H9 (cell line): ENCODE results near the gene CDH22. TPM values are rescaled to one million over a fixed set of nuclear protein-coding genes. Genes with fewer than 3 reads are reported as not detected.

Experiments
- DNase-seq: peaks from one replicate; pipeline ENCODE4 v3.0.0-alpha.2; 2017
- H2AFZ ChIP-seq: one replicate; pipeline ENCODE4 v1.6.1; 2013; ENCODE audit warnings: mild to moderate bottlenecking, low read length, control low read depth, moderate library complexity
- H2AK5ac ChIP-seq: 2 replicates; pipeline ENCODE4 v1.6.1; 2013; ENCODE audit warnings: low read length, control low read depth, mixed read lengths; ENCODE audit not compliant: insufficient read length
- H2BK120ac ChIP-seq: one replicate; pipeline ENCODE4 v1.6.1; 2013; ENCODE audit warnings: low read depth, mild to moderate bottlenecking, low read length, control low read depth, inconsistent platforms; ENCODE audit not compliant: poor library complexity, severe bottlenecking
- H2BK12ac ChIP-seq: 2 replicates; pipeline ENCODE4 v1.6.1; 2013; ENCODE audit warnings: low read length, control low read depth, mixed read lengths, low read depth; ENCODE audit not compliant: insufficient read length
- H2BK15ac ChIP-seq: 2 replicates; pipeline ENCODE4 v1.6.1; 2013; ENCODE audit warnings: low read depth, low read length, control low read depth
- H2BK20ac ChIP-seq: one replicate; pipeline ENCODE4 v1.6.1; 2013; ENCODE audit warnings: low read depth, mild to moderate bottlenecking, low read length, control low read depth, inconsistent platforms; ENCODE audit not compliant: poor library complexity, severe bottlenecking
- H2BK5ac ChIP-seq: 2 replicates; pipeline ENCODE4 v1.6.1; 2013; ENCODE audit warnings: low read length, control low read depth, mixed read lengths; ENCODE audit not compliant: insufficient read length
- H3K14ac ChIP-seq: 2 replicates; pipeline ENCODE4 v1.6.1; 2013; ENCODE audit warnings: low read length, control low read depth; ENCODE audit not compliant: insufficient read depth
- H3K18ac ChIP-seq: 2 replicates; pipeline ENCODE4 v1.6.1; 2013; ENCODE audit warnings: low read depth, mild to moderate bottlenecking, mixed read lengths, low read length, control low read depth; ENCODE audit not compliant: insufficient read length
- H3K23ac ChIP-seq: 2 replicates; pipeline ENCODE4 v1.6.1; 2013; ENCODE audit warnings: low read length, control low read depth, mixed read lengths, low read depth; ENCODE audit not compliant: insufficient read length
- H3K23me2 ChIP-seq: 2 replicates; pipeline ENCODE4 v1.6.1; 2013; ENCODE audit warnings: low read depth, mild to moderate bottlenecking, mixed read lengths, low read length, control low read depth; ENCODE audit not compliant: insufficient read length, poor library complexity, severe bottlenecking
- H3K27ac ChIP-seq: 2 replicates; pipeline ENCODE4 v1.5.1; 2013; ENCODE audit warnings: low read length, control low read depth, mixed read lengths, low read depth; ENCODE audit not compliant: insufficient read length
- H3K27me3 ChIP-seq: 2 replicates; pipeline ENCODE4 v1.6.1; 2013; ENCODE audit warnings: low read length, control low read depth, inconsistent platforms; ENCODE audit not compliant: insufficient read depth
- H3K4ac ChIP-seq: 2 replicates; pipeline ENCODE4 v1.6.1; 2013; ENCODE audit warnings: low read depth, mild to moderate bottlenecking, control low read depth, inconsistent platforms, low read length, moderate library complexity
- H3K4me1 ChIP-seq: 2 replicates; pipeline ENCODE4 v1.6.1; 2013; ENCODE audit warnings: low read length, control low read depth, inconsistent platforms; ENCODE audit not compliant: insufficient read depth
- H3K4me2 ChIP-seq: 2 replicates; pipeline ENCODE4 v1.6.1; 2013; ENCODE audit warnings: low read length, control low read depth, mixed read lengths; ENCODE audit not compliant: insufficient read length, insufficient read depth
- H3K56ac ChIP-seq: 2 replicates; pipeline ENCODE4 v1.6.1; 2013; ENCODE audit warnings: low read depth, mild to moderate bottlenecking, mixed read lengths, low read length, control low read depth; ENCODE audit not compliant: insufficient read length
- H3K79me1 ChIP-seq: 2 replicates; pipeline ENCODE4 v1.6.1; 2013; ENCODE audit warnings: low read depth, mild to moderate bottlenecking, moderate library complexity, low read length, control low read depth, inconsistent platforms; ENCODE audit not compliant: insufficient read depth, poor library complexity, severe bottlenecking
- H3K79me2 ChIP-seq: 2 replicates; pipeline ENCODE4 v1.6.1; 2013; ENCODE audit warnings: low read length, control low read depth, inconsistent platforms; ENCODE audit not compliant: insufficient read depth
- H3K9ac ChIP-seq: 2 replicates; pipeline ENCODE4 v1.6.1; 2013; ENCODE audit warnings: low read length, control low read depth, mixed read lengths; ENCODE audit not compliant: insufficient read length; ENCODE audit errors: extremely low read depth
- H3K9me3 ChIP-seq: one replicate; pipeline ENCODE4 v1.6.1; 2013; ENCODE audit warnings: low read depth, low read length, inconsistent platforms; ENCODE audit not compliant: control insufficient read depth
- H3T11ph ChIP-seq: one replicate; pipeline ENCODE4 v1.6.1; 2013; ENCODE audit warnings: mild to moderate bottlenecking, low read length, control low read depth, inconsistent platforms
- H4K20me1 ChIP-seq: one replicate; pipeline ENCODE4 v1.6.1; 2013; ENCODE audit not compliant: control insufficient read depth, insufficient read length, insufficient read depth
- H4K5ac ChIP-seq: 2 replicates; pipeline ENCODE4 v1.6.1; 2013; ENCODE audit warnings: low read depth, mild to moderate bottlenecking, mixed read lengths, low read length, control low read depth; ENCODE audit not compliant: insufficient read length
- H4K8ac ChIP-seq: replicated peaks from 2 replicates; pipeline ENCODE4 v1.6.1; 2013; ENCODE audit warnings: low read length, control low read depth, mixed read lengths, low read depth; ENCODE audit not compliant: insufficient read length
- H4K91ac ChIP-seq: 2 replicates; pipeline ENCODE4 v1.6.1; 2013; ENCODE audit warnings: low read depth, mild to moderate bottlenecking, moderate library complexity, mixed read lengths, low read length, control low read depth; ENCODE audit not compliant: insufficient read length
- H3K27ac Mint-ChIP-seq, 3 experiments: 2 replicates in 2 of 3; 3 replicates in 1 of 3; pipeline ENCODE4 v1.8.0; 2020 to 2021; ENCODE audit warnings: mixed read lengths in 3 of 3, mild to moderate bottlenecking in 1 of 3, moderate library complexity in 1 of 3
- H3K27me3 Mint-ChIP-seq: 2 replicates; pipeline ENCODE4 v1.8.0; 2021; ENCODE audit warnings: low read depth, mild to moderate bottlenecking, moderate library complexity, mixed read lengths
- H3K36me3 Mint-ChIP-seq, 3 experiments: 2 replicates in 2 of 3; 3 replicates in 1 of 3; pipeline ENCODE4 v1.8.0; 2020 to 2021; ENCODE audit warnings: low read depth in 3 of 3, mixed read lengths in 3 of 3; ENCODE audit not compliant: insufficient read depth in 1 of 3
- H3K4me1 Mint-ChIP-seq, 2 experiments: 2 replicates each; pipeline ENCODE4 v1.8.0; 2020; ENCODE audit warnings: mixed read lengths in 2 of 2
- H3K4me3 Mint-ChIP-seq, 2 experiments: 2 replicates in 1 of 2; 3 replicates in 1 of 2; pipeline ENCODE4 v1.8.0; 2020 to 2021; ENCODE audit warnings: mild to moderate bottlenecking in 2 of 2, mixed read lengths in 2 of 2, moderate library complexity in 1 of 2
- H3K9me3 Mint-ChIP-seq, 2 experiments: 2 replicates in 1 of 2; 3 replicates in 1 of 2; pipeline ENCODE4 v1.8.0; 2020; ENCODE audit warnings: mild to moderate bottlenecking in 2 of 2, mixed read lengths in 2 of 2, moderate library complexity in 1 of 2
- CTCF ChIP-seq: fragments of 200-600 bp; sonication (generic); conservative IDR thresholded peaks from 3 replicates; pipeline ENCODE4 v1.8.0; 2021; ENCODE audit warnings: antibody characterized with exemption, mild to moderate bottlenecking
- WGBS: extraction: QIAGEN DNeasy Blood & Tissue Kit; methylation state at CpG from one replicate; pipeline ENCODE4 v1.1.7; 2013; ENCODE audit warnings: missing lambda C conversion rate, low lambda C conversion rate, mixed read lengths; ENCODE audit not compliant: insufficient read length; ENCODE audit errors: extremely low coverage; 5-methylcytosine and 5-hydroxymethylcytosine counted together
- total RNA-seq: library from RNA; stranded (reverse); gene quantifications from 2 replicates; pipeline ENCODE4 v1.2.1, GENCODE V29; 2021

CDH22 gene
- total RNA-seq, 1 experiment from 2014 or later, result not detected

GRCh38 chr20:46275091-46275490, 33.2 kb downstream of the CDH22 start:
- peaks cover 28% of the 10 kb centered on the region for H3K27me3 Mint-ChIP-seq
- Histone ChIP-seq H3K79me2 (no peaks in the 10 kb centered on the region), H3K9ac (no peak overlapping the region), H3K4me1 (no peaks in the 10 kb centered on the region), H4K8ac (no peak overlapping the region), H2BK5ac (no peak overlapping the region), H3K23me2 (no peaks in the 10 kb centered on the region), H2BK20ac (no peak overlapping the region), H3K4ac (no peak overlapping the region), H3K4me2 (no peak overlapping the region), H2AFZ (no peak overlapping the region), H3K18ac (no peak overlapping the region), H4K91ac (no peak overlapping the region), H3K27ac (no peak overlapping the region), H3K9me3 (no peaks in the 10 kb centered on the region), H2BK15ac (no peak overlapping the region), H4K5ac (no peak overlapping the region), H3K79me1 (no peaks in the 10 kb centered on the region), H2BK12ac (no peak overlapping the region), H2AK5ac (no peak overlapping the region), H3T11ph (no peak overlapping the region), H3K14ac (no peak overlapping the region), H3K56ac (no peak overlapping the region), H3K23ac (no peak overlapping the region), H4K20me1 (no peaks in the 10 kb centered on the region), H2BK120ac (no peak overlapping the region), H3K27me3 (no peaks in the 10 kb centered on the region)
- TF ChIP-seq CTCF, result no peak
- H3K9me3 Mint-ChIP-seq, result peaks cover 0 to 3% of the 10 kb centered on the region in 2 experiments; a peak in 1 of 5 replicates
- no peaks in the 10 kb centered on the region for H3K36me3 Mint-ChIP-seq
- WGBS, result no CpG with 5 or more reads among the region's 4 CpGs
- H3K4me3 Mint-ChIP-seq, result no peak overlapping the region
- no peak overlapping the region for H3K27ac Mint-ChIP-seq
- DNase-seq, result no peak
- peaks cover 11 to 21% of the 10 kb centered on the region in 2 experiments for H3K4me1 Mint-ChIP-seq
